Neural cell (in vitro differentiated cells): ENCODE results near the gene KIAA1210.

Experiments
- EP300 ChIP-seq: fragments of 450-650 bp; conservative IDR thresholded peaks from 2 replicates; pipeline ENCODE4 v1.6.1; 2014; ENCODE audit warnings: antibody characterized with exemption, mild to moderate bottlenecking, moderate library complexity; ENCODE audit not compliant: poor library complexity, severe bottlenecking
- EZH2 ChIP-seq: fragments of 200-600, 300-800 bp; shearing (Covaris generic), sonication (generic); IDR thresholded peaks from 2 replicates; pipeline ENCODE4 v1.6.1; 2014; ENCODE audit warnings: antibody characterized with exemption, low read length, borderline replicate concordance, mild to moderate bottlenecking; ENCODE audit not compliant: insufficient read depth, poor library complexity, severe bottlenecking
- MXI1 ChIP-seq: fragments of 450-650 bp; conservative IDR thresholded peaks from 2 replicates; pipeline ENCODE4 v1.6.1; 2014; ENCODE audit warnings: antibody characterized with exemption, mild to moderate bottlenecking; ENCODE audit not compliant: poor library complexity, severe bottlenecking
- POLR2AphosphoS5 ChIP-seq: IDR thresholded peaks from 2 replicates; pipeline ENCODE4 v1.6.1; 2012
- REST ChIP-seq: IDR thresholded peaks from 2 replicates; pipeline ENCODE4 v1.6.1; 2012; ENCODE audit warnings: borderline replicate concordance
- TAF1 ChIP-seq: IDR thresholded peaks from 2 replicates; pipeline ENCODE4 v1.6.1; 2012; ENCODE audit warnings: low read depth
- TF ChIP-seq, protein P1 (sequence below): fragments of 450-650 bp; IDR thresholded peaks from 2 replicates; pipeline ENCODE4 v1.5.1; 2014; ENCODE audit warnings: antibody characterized with exemption, mild to moderate bottlenecking, moderate library complexity; ENCODE audit not compliant: poor library complexity, severe bottlenecking

DNA sequence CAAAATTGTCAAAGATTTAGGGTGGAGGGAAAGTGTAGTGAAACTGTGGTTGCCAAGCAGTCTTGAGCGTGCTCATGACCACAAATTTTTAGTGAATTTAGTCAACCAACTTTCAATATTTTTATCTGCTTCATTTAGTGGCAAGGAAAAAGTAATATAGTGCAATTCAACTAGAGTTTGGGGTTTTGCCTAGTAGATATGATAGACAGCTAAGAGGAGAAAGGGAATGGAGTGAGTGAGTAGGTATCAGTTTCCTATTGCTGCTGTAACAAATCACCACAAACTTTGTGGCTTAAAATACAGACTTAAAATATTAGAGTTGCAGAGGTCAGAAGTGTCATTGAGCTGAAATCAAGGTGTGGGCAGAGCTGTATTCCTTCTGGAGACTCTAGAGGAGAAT is 58.5 kb downstream of the KIAA1210 start:
- TF ChIP-seq, protein P1, sequence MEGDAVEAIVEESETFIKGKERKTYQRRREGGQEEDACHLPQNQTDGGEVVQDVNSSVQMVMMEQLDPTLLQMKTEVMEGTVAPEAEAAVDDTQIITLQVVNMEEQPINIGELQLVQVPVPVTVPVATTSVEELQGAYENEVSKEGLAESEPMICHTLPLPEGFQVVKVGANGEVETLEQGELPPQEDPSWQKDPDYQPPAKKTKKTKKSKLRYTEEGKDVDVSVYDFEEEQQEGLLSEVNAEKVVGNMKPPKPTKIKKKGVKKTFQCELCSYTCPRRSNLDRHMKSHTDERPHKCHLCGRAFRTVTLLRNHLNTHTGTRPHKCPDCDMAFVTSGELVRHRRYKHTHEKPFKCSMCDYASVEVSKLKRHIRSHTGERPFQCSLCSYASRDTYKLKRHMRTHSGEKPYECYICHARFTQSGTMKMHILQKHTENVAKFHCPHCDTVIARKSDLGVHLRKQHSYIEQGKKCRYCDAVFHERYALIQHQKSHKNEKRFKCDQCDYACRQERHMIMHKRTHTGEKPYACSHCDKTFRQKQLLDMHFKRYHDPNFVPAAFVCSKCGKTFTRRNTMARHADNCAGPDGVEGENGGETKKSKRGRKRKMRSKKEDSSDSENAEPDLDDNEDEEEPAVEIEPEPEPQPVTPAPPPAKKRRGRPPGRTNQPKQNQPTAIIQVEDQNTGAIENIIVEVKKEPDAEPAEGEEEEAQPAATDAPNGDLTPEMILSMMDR, result no peak
- TF ChIP-seq POLR2AphosphoS5, result no peak
- no peak for TF ChIP-seq EZH2
- no peak for TF ChIP-seq MXI1
- no peak for TF ChIP-seq TAF1
- TF ChIP-seq REST, result no peak
- no peak for TF ChIP-seq EP300
